CD4-positive, alpha-beta T cell treated with Interleukin-2 at 100 ng/mL for 4 hours (primary cell): Measurements from ENCODE around the gene RPP25L.
A peak's percentile ranks its signal among the peaks of the same experiment; 100 is the strongest.

Experiments used
- DNase-seq: peaks from one replicate; pipeline ENCODE4 v3.0.0-alpha.2; 2020; ENCODE audit warnings: low spot score

RPP25L gene

DNA sequence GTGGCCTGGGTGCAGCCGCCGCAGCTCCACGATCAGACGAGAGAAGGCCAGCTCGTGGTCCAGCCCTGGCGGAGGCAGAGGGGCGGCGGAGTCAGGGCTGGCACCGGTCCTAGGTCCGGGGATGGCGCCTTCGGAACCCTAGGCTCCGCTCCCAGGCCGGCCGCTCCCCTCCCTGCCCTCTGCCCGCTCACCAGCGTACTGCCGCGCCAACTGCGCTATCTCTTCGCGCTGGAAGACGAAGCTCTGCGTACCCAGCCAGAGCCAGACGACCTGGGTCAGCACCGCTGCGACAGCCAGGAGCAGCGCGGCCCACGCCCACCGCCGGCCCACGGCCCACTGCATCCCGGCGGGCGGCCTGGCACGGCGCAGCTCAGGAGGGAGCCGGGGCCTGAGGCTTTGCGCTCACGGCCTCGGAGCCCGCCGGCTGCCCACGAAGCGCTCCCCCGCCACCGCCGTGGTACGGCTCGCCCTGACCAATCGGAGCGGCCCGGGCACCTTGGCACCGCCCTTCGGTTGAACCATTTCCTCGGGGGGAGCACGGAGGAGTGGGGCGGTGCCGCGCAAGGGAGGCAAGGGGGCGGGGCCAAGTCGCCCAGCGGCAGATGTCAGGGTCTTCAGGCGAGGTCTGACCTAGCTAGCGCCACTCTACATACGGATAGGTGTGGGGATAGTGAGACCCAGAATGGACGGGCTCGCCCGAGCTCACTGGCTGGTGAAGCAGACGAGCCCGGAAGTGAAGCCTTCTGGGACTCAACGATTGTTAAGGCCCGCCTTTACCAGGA, 25.6 kb upstream of the RPP25L start, which contains the start of gene SIGMAR1:
Gene SIGMAR1 (minus strand): TSS at position 432 of the 782 bp plus-strand sequence. CDS start 90 bp downstream, at position 342.
- peak; percentile 96 for DNase-seq

DNA sequence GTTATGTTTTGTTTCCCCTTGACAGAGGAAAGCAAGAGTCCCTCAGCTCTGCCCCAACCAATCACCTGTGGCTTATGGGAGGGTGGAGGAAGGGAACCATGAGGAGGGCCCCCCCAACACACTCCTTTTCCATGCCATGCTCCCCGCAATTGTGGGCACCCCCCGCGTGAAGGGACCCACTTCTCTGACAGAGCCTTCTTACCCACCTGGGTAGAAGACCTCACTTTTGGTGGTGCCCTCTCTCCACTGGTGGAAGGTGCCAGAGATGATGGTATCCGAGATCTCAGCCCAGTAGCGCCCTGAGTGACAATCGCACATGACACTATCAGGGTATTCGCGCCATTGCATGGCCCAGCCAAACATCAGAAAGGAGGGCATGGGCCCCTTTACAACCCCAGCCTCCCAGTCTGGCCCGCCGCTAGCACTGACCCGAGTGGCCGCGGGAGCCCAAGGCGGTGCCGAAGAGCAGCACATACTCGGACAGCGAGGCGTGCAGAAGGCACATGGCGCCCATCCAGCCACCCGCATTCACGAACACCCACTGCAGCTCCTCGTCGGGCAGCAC, 25.0 kb upstream of the RPP25L start:
- DNase-seq, result no peak

DNA sequence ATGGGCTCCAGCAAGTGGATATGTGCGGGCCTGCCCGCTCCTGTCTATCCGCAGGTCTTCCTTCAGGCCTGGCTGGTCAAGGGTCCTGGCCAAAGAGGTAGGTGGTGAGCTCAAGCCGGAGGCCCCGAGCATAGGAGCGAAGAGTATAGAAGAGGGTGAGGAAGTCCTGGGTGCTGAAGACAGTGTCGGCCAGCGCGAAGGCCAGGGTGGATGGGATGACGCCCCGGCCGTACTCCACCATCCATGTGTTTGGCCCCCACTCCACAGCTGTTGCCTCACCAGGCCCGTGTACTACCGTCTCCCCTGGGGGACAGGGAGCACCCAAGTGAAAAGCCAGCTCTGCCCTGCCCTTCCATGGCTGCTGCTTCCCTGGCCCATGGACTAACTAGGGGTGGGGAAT, 23.7 kb upstream of the RPP25L start:
- DNase-seq, result no peak

DNA sequence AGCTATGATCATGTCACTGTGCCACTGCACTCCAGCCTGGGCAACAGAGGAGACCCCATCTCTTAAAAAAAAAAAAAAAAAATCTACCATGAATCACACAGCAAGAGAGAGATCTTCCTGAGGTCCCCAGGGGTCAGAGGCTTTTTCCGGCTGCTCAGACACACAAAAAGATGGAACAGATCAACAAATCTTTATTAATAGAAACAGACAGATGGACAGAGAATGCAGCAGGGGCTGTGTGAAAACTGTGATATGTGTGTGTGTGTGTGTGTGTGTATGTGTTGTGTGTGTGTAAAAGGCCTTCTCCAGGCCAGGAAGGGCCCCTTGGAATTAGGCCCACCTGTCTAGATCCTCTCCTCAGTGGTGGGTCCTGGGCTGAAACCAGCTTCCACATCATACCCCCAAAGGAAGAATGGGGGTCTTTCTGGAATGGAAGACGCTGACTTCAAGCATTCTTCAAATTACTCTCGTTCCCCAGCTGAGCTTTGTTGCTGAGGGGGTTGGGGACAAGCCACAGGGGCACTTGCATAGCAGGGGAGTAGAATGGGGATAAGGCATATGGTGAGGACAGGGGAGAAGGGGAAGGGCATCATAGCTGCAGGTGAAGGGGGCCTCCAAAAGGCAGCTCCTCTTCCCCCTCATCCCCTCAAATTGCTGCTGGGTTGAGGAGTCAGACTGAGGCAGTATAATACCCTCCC, 22.8 kb upstream of the RPP25L start:
- no peak for DNase-seq

DNA sequence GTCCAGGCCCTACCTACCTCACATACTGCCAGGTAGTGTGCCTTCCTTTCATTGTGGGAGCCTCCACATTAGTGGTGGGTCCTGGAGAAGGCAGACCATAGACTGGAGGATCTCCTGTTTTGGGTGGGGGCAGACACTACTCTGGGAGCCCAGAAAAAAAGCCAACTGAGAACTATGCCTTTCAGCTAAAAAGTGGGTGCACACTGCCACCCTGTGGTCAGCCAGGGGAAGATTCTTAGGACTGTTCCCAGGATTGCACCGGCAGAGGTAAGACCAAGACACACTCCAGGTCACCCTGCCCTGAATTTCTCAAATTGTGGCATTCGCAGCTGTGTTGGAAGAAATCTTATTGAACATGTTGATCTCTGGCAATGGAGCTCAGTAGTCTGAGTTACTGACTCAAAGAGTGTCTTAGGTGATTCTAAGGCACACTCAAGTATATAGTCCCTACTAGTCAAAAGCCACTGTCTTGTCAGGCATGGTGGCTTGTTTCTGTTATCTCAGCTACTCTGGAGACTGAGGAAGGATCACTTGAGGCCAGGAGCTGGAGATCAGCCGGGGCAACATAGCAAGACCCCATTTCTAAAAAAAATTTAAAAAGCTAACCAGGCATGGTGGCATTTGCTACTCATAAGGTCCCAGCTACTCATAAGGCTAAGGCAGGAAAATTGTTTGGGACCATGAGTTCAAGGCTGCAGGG, 22.1 kb upstream of the RPP25L start:
- peak; percentile 81 for DNase-seq

DNA sequence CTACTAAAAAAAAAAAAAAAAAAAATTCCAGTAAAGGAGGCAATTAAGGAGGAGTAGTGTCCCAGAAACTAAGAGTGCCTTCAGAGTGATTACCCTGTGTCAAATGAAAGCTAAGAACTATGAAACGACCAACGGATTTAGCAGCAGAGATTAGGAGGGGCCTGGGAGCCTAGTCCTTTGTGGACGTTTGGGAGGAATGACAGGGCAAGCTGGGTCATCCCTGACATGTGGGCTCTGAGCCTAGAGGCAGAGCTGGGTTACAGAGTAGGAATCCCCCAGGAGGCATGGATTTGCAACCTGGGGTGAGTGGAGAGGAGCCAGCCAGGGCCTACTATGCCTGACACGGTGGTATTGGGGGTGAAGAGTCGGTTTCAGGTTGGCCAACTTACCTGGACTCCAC, 21.3 kb upstream of the RPP25L start:
- DNase-seq, result no peak

DNA sequence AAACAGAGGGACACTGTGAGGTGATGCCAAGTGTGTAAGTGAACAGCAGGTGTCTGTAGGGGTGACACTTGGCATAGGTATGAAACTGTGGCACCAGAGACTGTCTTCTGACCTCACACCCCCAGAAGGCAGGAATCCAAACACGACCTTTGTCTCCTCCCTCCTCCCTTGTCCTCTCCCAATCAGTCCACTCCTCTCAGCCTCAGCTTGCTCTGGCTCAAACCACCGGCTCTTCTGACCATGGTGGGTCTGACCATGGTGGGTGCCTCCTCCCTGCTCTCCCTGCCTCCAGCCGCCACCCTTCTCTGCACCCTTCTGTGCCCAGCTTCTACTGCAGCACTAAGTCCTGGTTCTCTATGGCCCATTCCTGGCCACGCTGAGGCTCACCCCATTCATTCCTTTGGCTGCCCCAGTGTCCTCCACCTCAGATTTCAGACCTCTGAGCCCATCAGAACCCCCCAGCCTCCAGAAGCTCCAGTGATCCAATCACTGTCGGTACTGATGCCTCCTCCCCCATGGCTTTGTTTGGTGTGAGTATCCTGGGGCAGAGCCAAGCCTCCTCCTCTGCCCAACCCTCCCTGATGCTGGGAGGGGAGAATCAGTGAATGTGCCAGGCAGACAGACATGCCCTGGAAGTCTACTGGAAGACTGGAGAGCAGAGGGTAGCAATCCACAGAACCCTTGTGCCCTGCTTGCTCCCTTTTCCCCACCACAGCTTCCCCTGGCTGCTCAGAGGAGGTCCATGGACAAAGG, 18.7 kb upstream of the RPP25L start:
- DNase-seq, result no peak

DNA sequence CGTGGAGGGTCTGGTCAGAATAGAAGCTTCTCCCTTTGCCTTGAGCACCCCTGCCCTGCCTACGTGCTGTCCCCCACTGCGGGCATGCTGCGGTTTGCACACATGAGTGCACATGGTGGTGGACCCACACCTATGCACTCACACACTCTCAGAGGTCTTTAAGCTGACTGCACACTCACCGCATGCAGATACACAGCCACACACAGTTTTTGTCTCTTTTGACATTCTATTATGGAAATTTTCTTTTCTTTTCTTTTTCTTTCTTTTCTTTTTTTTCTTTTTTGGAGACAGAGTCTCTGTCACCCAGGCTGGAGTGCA, 17.6 kb upstream of the RPP25L start:
- no peak for DNase-seq

DNA sequence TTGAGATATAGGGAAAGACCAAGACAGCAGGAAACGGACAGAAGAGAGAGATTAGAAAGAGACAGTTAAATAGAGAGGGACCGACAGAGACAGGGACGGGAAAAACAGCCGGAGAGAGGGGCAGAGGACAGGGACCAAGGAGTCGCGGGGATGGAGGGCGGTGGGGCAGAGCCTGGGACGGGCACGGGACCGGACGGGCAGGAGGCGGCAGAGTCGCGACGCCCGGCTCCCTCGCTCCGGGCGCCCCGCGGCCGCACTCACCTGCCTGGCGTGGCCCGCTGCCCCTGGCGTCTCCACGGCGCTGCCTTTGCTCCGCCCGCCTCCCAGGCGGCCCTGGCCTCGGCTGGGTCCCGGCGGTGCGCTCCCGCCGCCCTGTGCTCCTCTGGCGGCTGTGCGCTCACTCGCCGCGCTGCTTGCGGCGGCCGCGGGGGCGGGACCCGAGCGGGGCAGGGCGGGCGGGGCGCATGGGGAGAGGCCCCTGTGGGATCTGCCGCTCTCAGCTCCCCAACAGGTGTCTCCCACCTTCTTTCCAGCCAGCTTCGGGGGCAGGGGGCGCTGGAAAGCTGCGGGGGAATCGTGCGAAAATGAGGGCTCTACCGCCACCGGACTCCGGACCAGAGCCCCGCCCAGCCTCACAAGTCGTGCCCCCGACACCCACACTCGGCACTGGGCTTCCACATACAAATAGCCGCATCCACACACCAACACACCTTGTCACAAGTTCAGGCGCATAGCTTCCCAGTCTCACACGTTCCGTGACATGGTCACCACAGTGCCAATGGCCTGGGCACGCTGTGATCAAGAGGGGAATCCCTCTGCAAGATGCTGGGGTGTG, 17.0 kb upstream of the RPP25L start, which contains the start of gene ARID3C:
Gene ARID3C (minus strand): TSS at position 411 of the 835 bp plus-strand sequence. CDS start 1,052 bp downstream, outside the sequence.
- DNase-seq, result peak; percentile 24

DNA sequence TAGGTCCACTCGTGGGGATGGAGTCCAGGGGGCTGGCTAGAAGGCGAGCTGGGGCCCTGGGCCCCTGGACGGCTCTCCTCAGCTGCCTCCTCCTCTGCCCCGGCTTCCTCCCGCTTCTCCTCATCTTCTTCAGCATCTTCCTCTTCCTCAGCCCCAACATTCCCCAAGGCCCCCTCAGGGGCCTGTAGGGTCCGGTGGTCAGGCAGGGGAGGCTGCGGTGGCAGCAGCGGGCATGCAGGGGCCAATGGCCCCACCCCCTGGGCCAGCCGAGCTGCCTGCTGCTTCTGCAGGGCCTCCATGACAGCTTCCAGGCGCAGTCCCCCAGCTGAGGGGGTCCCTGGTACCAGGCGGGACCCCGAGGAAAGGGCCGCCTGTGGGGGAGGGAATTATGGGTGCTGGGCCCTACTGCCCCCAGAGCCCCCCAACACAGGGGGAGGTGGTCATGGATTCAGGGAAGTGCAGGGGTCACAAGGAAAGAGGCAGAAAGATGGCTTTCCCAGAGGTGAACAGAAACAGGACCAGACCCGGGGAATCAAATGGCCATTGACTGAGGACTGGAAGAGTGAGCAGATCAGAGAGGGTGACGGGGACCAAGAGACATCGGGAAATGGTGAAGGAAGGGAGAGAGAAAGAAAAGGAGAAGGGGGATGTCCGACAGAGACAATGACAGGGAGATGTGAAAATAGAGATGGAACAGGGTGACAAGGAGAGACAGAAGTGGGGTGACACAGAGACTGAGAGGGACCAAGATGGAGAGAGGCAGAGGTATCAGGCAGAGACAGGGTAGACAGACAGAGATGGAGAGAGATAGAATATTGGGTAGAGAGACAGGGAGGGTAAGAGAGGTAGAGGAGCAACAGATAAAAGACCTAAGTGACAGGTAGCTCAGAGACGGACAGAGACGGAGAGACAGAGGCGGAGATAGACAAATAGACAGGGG, 16.1 kb upstream of the RPP25L start:
- DNase-seq, result no peak

DNA sequence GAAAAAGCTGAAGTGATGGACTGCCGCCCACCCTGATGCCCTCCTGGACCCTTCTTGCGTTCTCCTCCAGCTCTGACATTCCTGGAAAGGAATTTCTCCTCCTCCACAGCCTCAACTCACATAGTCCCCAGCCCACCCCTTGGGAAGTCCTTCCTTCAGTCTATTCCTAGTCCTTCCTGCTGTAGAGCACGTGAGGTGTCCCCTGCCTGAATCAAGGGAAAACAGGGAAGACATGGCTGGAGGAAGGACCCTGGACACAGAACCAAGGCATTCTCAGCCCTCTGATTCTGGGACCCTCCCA, 13.2 kb upstream of the RPP25L start:
- no peak for DNase-seq

DNA sequence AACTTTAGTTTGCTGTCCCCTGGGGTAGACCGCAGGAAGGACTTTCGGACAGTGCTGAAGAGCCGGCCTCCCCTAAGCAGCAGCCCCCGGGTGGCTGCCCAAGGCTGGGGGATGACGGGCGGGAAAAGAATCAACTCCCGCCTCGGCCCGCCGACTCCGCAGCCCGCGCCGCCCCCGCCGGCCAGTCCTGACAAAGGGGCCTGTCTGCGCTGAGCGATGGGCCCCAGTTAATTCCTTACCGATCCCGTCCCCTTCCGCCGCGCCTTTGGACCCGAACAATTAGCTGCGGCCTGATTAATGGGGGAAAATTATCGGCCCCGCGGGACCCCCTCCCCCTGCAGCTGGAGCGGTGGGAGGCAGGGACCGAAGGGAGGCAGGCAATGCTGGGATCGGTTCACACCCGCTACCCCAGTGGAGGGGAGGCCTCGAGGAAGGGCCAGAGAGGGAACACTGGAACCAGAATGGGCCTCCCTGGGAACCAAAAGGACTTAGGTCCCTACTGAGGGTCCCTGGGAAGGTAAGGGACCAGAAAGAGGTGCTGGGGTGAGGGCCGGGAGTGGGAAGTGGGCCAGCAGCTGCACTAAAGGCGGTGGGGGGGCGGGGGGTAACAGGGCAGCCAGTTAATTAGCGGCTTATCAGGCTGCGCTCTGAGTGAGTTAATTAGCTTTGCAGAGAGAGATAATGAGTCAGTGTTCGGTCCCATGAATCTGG, 12.7 kb upstream of the RPP25L start:
- DNase-seq, result no peak

DNA sequence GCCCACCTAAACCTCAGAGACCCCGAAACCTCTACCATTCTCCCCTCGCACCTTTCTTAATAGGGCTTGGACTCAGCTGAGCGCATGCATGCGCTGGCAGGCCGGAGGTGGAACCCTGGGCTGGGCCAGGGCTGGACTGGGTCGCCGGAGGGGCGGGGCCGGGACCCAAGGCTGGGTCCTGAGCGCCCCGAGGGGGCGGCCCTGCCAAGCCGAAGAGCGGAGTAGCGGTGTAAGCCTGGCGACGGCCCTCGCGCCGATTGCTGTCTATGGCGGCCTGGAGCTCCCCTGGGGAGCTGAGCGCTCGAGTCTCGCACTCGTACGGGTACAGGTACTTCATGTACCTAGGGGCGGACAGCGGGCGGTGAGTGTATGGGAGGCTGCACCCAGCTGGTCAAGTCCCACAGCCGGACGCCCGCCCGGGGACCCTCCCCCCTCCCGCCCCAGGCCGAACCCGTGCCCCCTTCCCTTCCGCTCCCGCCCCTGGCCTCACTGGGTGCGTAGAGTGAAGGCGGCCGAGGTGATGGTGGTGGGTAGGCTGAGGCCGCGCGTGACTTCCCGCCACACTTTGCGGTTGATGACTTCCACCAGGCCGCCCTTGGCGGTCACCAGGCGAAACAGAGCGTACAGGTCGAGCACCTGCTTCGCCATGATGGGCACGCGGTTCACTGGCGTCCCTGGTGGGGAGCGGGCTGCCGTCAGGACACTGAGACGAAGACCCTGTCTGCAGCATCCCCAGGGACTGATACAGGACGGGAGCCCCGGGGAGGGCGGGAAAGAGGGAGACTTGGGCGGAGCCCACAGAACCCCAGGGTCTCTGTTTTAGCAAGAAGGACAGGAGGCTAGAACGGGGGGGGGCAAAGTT, 11.7 kb upstream of the RPP25L start:
- DNase-seq, result no peak

DNA sequence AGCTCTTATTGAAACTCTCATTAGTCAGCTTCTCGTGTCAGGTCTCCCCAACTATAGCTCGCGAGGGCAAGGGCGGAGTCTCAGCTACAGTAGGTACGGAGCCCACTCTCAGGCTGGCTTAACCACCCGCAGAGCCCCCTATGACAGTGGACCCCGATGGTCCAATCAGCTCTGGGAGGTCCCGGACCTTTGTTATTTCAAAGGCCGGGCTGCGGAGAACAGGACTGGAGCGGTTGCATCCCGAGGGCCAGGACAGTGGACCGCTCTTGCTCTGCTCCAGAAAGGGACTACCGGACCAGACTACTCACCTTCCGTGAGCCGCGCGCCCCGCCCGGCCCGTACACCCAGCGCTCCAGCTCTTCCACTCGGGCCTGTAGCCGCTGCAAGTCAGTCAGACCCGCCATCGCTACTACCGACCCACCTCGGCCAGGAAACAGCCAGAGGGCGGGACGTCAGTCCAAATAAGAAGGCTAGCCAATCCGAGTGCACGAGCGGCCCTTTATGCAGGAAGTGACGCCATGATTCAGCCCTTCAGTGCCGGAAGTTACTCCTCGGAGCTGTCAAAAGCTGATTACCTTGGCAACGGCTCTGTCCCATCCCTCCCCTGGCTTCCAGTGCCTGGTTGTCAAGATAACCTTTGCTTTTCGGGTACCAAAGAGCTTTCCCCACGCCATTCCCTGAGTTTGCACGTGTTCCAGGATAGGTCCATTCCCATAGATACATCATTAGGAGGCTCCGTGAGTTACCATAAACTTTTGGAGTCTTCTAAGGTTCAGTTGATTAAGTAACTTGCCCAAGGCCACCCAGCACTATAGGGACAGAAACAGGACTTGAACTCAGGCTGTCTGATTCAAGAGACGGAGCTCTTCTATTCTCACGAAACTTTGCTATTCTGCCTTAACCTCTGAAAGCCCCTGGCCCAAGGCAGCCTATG, 8.4 kb upstream of the RPP25L start, which contains the start of gene DCTN3:
Gene DCTN3 (minus strand): TSS at position 435 of the 934 bp plus-strand sequence. CDS start 31 bp downstream, at position 404.
- DNase-seq, result peak; percentile 95

DNA sequence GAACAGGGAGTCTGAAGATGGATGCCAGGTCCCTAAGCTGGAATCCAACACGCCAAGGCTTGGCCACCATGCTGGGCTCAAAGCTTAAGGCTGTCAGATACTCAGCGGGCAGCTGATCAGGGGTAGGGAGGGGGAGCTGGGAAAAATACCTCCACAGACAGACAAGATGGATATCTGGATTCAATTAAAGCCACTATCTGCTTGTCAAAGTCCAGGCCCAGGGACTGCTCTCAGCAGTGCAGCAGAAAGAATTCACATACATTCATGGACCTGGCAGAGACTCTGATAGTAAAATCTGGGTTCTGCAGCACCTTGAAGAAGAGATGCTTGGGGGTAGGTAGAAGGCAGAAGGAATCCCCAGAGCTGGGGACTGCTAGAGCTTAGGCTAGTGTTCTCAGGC, 3.2 kb upstream of the RPP25L start:
- no peak for DNase-seq

DNA sequence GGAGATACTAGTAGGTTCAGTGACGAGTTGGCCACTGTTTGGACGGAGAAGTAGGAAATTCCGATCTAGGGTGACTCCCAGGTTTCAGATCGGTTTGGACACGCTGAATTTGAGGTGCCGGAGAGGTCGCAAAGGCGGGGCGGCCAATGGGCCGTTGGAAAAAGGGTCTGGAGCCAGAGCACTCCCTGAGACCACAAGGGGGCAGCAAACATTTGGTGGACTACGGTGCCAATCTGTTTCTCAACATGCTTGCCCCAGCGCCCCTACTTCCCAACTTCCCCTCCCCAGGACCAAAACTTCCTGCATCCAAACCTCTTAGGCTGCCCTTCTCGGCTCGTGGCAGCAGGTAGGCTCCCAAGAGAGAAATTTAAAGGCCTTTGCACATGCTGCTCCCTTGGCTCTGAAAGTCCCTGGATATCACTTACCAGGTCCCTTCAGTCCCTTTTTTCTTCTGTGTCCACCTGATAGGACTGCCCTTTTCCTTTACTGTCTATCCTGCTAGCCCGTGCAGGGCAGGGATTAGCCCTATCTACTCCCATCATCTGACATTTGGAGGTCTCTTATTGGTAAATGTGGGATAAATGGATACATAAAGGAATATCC, 992 bp upstream of the RPP25L start:
- peak; percentile 78 for DNase-seq
